GM19397 (cell line): Measurements from ENCODE around the gene RD3L.
"Not testable (repeated sequence)": the region's sequence is repeated elsewhere in the genome, so short reads cannot be mapped to it uniquely, and the experiment has no call there.

Experiments
- ATAC-seq: cut with Tn5 transposase; IDR thresholded peaks from one replicate; pipeline ENCODE4 v1.9.1; 2021; ENCODE audit warnings: mild to moderate bottlenecking, moderate library complexity; ENCODE audit not compliant: unreplicated experiment

The RD3L gene

GRCh38 chr14:103941973-103942736, at the start of gene RD3L:
TSS of gene RD3L (minus strand) at chr14:103942529. CDS start at chr14:103941695, 834 bp downstream.
- ATAC-seq: no peak

- ATAC-seq: no peak
Observed at GRCh38 chr14:103989964-103990363, 47.6 kb upstream of the RD3L start.

GRCh38 chr14:103989034-103989433, 46.7 kb upstream of the RD3L start:
- ATAC-seq: no peak

- no peak for ATAC-seq
Observed at GRCh38 chr14:103984196-103984595, 41.9 kb upstream of the RD3L start.

- ATAC-seq: not testable (repeated sequence)
Observed at GRCh38 chr14:103980623-103981238, 38.4 kb upstream of the RD3L start.

GRCh38 chr14:103974575-103974974, 32.2 kb upstream of the RD3L start:
- ATAC-seq: no peak

GRCh38 chr14:103973354-103973753, 31.0 kb upstream of the RD3L start:
- no peak for ATAC-seq

GRCh38 chr14:103969961-103970360, 27.6 kb upstream of the RD3L start:
- ATAC-seq: no peak

- no peak for ATAC-seq
Observed at GRCh38 chr14:103966631-103967030, 24.3 kb upstream of the RD3L start.

GRCh38 chr14:103961928-103962578, 19.7 kb upstream of the RD3L start:
- ATAC-seq: no peak

- ATAC-seq: no peak
Observed at GRCh38 chr14:103960457-103961055, 18.2 kb upstream of the RD3L start.

- no peak for ATAC-seq
Observed at GRCh38 chr14:103949131-103949790, 6.9 kb upstream of the RD3L start.

GRCh38 chr14:103948442-103948841, 6.1 kb upstream of the RD3L start:
- no peak for ATAC-seq

GRCh38 chr14:103946975-103947374, 4.6 kb upstream of the RD3L start:
- no peak for ATAC-seq

- ATAC-seq: no peak
Observed at GRCh38 chr14:103943673-103944072, 1.3 kb upstream of the RD3L start.

GRCh38 chr14:103941462-103941861, 867 bp downstream of the RD3L start:
- no peak for ATAC-seq

- no peak for ATAC-seq
Observed at GRCh38 chr14:103935102-103935501, 7.2 kb downstream of the RD3L start.

- no peak for ATAC-seq
Observed at GRCh38 chr14:103932791-103933490, 9.4 kb downstream of the RD3L start.

GRCh38 chr14:103931422-103931821, 10.9 kb downstream of the RD3L start:
- no peak for ATAC-seq

- ATAC-seq: no peak
Observed at GRCh38 chr14:103930051-103930604, 12.2 kb downstream of the RD3L start.
